IMR-90 (cell line): Measurements from ENCODE around the gene S100A13. TPM values are rescaled to one million over a fixed set of nuclear protein-coding genes. Genes with fewer than 3 reads are reported as not detected.

ENCODE experiments used
- ATAC-seq: fragments of 200-7000 bp; cut with Tn5 transposase; 2 replicates; pipeline ENCODE4 v1.9.1; 2020; ENCODE audit warnings: low read depth, mild to moderate bottlenecking, moderate library complexity
- BruUV-seq: library from RNA; stranded (reverse); fragments of 400-500 nt; replicated peaks from 2 replicates; lab custom pipeline; 2021; lab: Mats Ljungman, UMichigan
- CTCF ChIA-PET: fragments of 300-600 bp; formaldehyde crosslinking; extraction: SDS; loops from one replicate; lab custom pipeline; 2021; ENCODE audit warnings: antibody characterized with exemption; lab: Yijun Ruan, JAX
- POLR2A ChIA-PET: fragments of 300-600 bp; sonication (Branson Sonifier 250); formaldehyde crosslinking; loops from one replicate; lab custom pipeline; 2022; ENCODE audit warnings: antibody characterized with exemption; ENCODE audit not compliant: unreplicated experiment; lab: Charles Lee
- DNase-seq: peaks from one replicate; pipeline ENCODE4 v3.0.0; 2013
- H2AFZ ChIP-seq: replicated peaks from 2 replicates; pipeline ENCODE3; 2013; ENCODE audit warnings: low read length, mild to moderate bottlenecking; ENCODE audit not compliant: poor library complexity
- H2AK5ac ChIP-seq: 2 replicates; pipeline ENCODE4 v1.6.1; 2013; ENCODE audit warnings: low read depth, low read length, inconsistent platforms
- H2AK9ac ChIP-seq: replicated peaks from 2 replicates; pipeline ENCODE3; 2013; ENCODE audit warnings: mild to moderate bottlenecking, low read depth, low read length, moderate library complexity; ENCODE audit not compliant: poor library complexity
- H2BK120ac ChIP-seq: 2 replicates; pipeline ENCODE4 v1.6.1; 2013; ENCODE audit warnings: low read depth, low read length, inconsistent platforms
- H2BK15ac ChIP-seq: 3 replicates; pipeline ENCODE4 v1.6.1; 2013; ENCODE audit warnings: low read depth, low read length, inconsistent platforms
- H2BK20ac ChIP-seq: 2 replicates; pipeline ENCODE4 v1.6.1; 2013; ENCODE audit warnings: low read depth, mild to moderate bottlenecking, inconsistent platforms, low read length, moderate library complexity
- H2BK5ac ChIP-seq: 2 replicates; pipeline ENCODE4 v1.6.1; 2013; ENCODE audit warnings: mild to moderate bottlenecking, low read depth, low read length, inconsistent platforms; ENCODE audit not compliant: poor library complexity, severe bottlenecking
- H3K14ac ChIP-seq: replicated peaks from 2 replicates; pipeline ENCODE4 v1.6.1; 2013; ENCODE audit warnings: low read depth, low read length, inconsistent platforms
- H3K18ac ChIP-seq: 2 replicates; pipeline ENCODE4 v1.6.1; 2013; ENCODE audit warnings: low read depth, low read length, control low read depth
- H3K23ac ChIP-seq: 2 replicates; pipeline ENCODE4 v1.6.1; 2013; ENCODE audit warnings: low read depth, low read length, inconsistent platforms
- H3K27ac ChIP-seq: 2 replicates; pipeline ENCODE4 v1.5.1; 2013; ENCODE audit warnings: mild to moderate bottlenecking, control low read depth, low read length; ENCODE audit not compliant: insufficient read depth
- H3K27me3 ChIP-seq: 2 replicates; pipeline ENCODE4 v1.6.1; 2013; ENCODE audit warnings: low read length; ENCODE audit not compliant: control insufficient read depth, insufficient read depth
- H3K36me3 ChIP-seq: 2 replicates; pipeline ENCODE4 v1.6.1; 2013; ENCODE audit warnings: low read length, mixed read lengths; ENCODE audit not compliant: control insufficient read depth, insufficient read depth
- H3K4ac ChIP-seq: 2 replicates; pipeline ENCODE4 v1.6.1; 2013; ENCODE audit warnings: low read depth, low read length, inconsistent platforms
- H3K4me1 ChIP-seq: 2 replicates; pipeline ENCODE4 v1.6.1; 2013; ENCODE audit warnings: low read length, mixed read lengths; ENCODE audit not compliant: control insufficient read depth, insufficient read depth
- H3K4me2 ChIP-seq: 2 replicates; pipeline ENCODE4 v1.6.1; 2013; ENCODE audit warnings: low read depth, mild to moderate bottlenecking, control low read depth, low read length, moderate library complexity
- H3K4me3 ChIP-seq: 2 replicates; pipeline ENCODE4 v1.5.1; 2013; ENCODE audit warnings: low read depth, mild to moderate bottlenecking, control low read depth, low read length, moderate library complexity; ENCODE audit not compliant: insufficient read depth
- H3K56ac ChIP-seq: 2 replicates; pipeline ENCODE4 v1.6.1; 2013; ENCODE audit warnings: low read length, inconsistent platforms; ENCODE audit not compliant: insufficient read depth; ENCODE audit errors: extremely low read depth
- H3K79me1 ChIP-seq, 2 experiments: 2 replicates each; pipeline ENCODE4 v1.6.1; 2013; ENCODE audit warnings: low read length in 2 of 2, inconsistent platforms in 1 of 2, low read depth in 1 of 2
- H3K9ac ChIP-seq: 2 replicates; pipeline ENCODE4 v1.6.1; 2013; ENCODE audit warnings: low read depth, low read length, control low read depth
- H3K9me1 ChIP-seq: 2 replicates; pipeline ENCODE4 v1.6.1; 2013; ENCODE audit warnings: low read length, inconsistent platforms; ENCODE audit not compliant: insufficient read depth
- H3K9me3 ChIP-seq: 2 replicates; pipeline ENCODE4 v1.6.1; 2013; ENCODE audit warnings: low read length; ENCODE audit not compliant: control insufficient read depth, insufficient read depth
- H4K20me1 ChIP-seq: 2 replicates; pipeline ENCODE4 v1.6.1; 2013; ENCODE audit warnings: low read length, inconsistent platforms; ENCODE audit not compliant: insufficient read depth
- H4K5ac ChIP-seq: 2 replicates; pipeline ENCODE4 v1.6.1; 2013; ENCODE audit warnings: mild to moderate bottlenecking, low read depth, low read length, control low read depth
- H4K8ac ChIP-seq, 2 experiments: 2 replicates each; pipeline ENCODE4 v1.6.1; 2013; ENCODE audit warnings: low read depth in 2 of 2, low read length in 2 of 2, control low read depth in 1 of 2, inconsistent platforms in 1 of 2
- H4K91ac ChIP-seq: 2 replicates; pipeline ENCODE4 v1.6.1; 2013; ENCODE audit warnings: low read depth, low read length, inconsistent platforms; ENCODE audit not compliant: insufficient read depth
- BHLHE40 ChIP-seq: fragments of 150-350 bp; IDR thresholded peaks from 2 replicates; pipeline ENCODE4 v1.6.1; 2016; ENCODE audit warnings: mild to moderate bottlenecking, low read depth, low read length
- CEBPB ChIP-seq: IDR thresholded peaks from 2 replicates; pipeline ENCODE4 v1.6.1; 2012; ENCODE audit warnings: low read depth, low read length, improper control_type of control experiment
- CHD1 ChIP-seq: IDR thresholded peaks from 2 replicates; pipeline ENCODE4 v1.6.1; 2012; ENCODE audit warnings: low read depth, low read length, improper control_type of control experiment
- NFE2L2 ChIP-seq: fragments of 150-350 bp; IDR thresholded peaks from 2 replicates; pipeline ENCODE4 v1.6.1; 2016; ENCODE audit warnings: low read depth, mild to moderate bottlenecking, low read length
- POLR2A ChIP-seq: IDR thresholded peaks from 2 replicates; pipeline ENCODE4 v1.6.1; 2012; ENCODE audit warnings: mild to moderate bottlenecking, low read depth, low read length
- RAD21 ChIP-seq: IDR thresholded peaks from 2 replicates; pipeline ENCODE4 v1.6.1; 2012; ENCODE audit warnings: low read length, improper control_type of control experiment
- RCOR1 ChIP-seq: IDR thresholded peaks from 2 replicates; pipeline ENCODE4 v1.6.1; 2012; ENCODE audit warnings: mild to moderate bottlenecking, low read length, improper control_type of control experiment; ENCODE audit not compliant: insufficient replicate concordance
- RFX5 ChIP-seq: IDR thresholded peaks from 2 replicates; pipeline ENCODE4 v1.8.0; 2012; ENCODE audit warnings: low read depth, mild to moderate bottlenecking, low read length, moderate library complexity
- SMC3 ChIP-seq: fragments of 150-350 bp; IDR thresholded peaks from 2 replicates; pipeline ENCODE4 v1.6.1; 2016; ENCODE audit warnings: low read depth, mild to moderate bottlenecking, antibody characterized with exemption, low read length, moderate library complexity
- WGBS, 2 experiments: methylation state at CpG; one replicate each; pipeline versions ENCODE4 v1.1.5 to v1.1.7; 2013; ENCODE audit warnings: missing lambda C conversion rate in 2 of 2; ENCODE audit not compliant: insufficient read length in 1 of 2; ENCODE audit errors: extremely low coverage in 2 of 2; 5-methylcytosine and 5-hydroxymethylcytosine counted together
- dilution Hi-C: fragments of 300-500 bp; cut with HindIII; formaldehyde crosslinking; loops from one replicate; pipeline ENCODE4 v1.14.3; 2018; ENCODE audit warnings: low sequenced_read_pairs; ENCODE audit not compliant: unreplicated experiment
- in situ Hi-C: fragments of 300-500 bp; cut with MboI; formaldehyde crosslinking; loops from 3 replicates; pipeline ENCODE4 v1.14.3; 2019; ENCODE audit warnings: low sequenced_read_pairs, inconsistent platforms, mixed read lengths
- intact Hi-C: fragments of 100-400 bp; cut with micrococcal nuclease; formaldehyde crosslinking; loops from 2 replicates; pipeline ENCODE4 v1.10.0; 2022
- polyA plus RNA-seq, 3 experiments: library from polyadenylated mRNA; depleted of rRNA; stranded (reverse); fragments of >200 nt; gene quantifications; 2 replicates each; pipeline ENCODE4 v1.2.3, GENCODE V29; 2012; ENCODE audit warnings: low replicate concordance in 1 of 3
- total RNA-seq: library from RNA; depleted of rRNA; stranded (reverse); fragments of >200 nt; gene quantifications from 2 replicates; pipeline ENCODE4 v1.2.3, GENCODE V29; 2012
- TF ChIP-seq, protein P1 (sequence below): fragments of 150-350 bp; IDR thresholded peaks from 2 replicates; pipeline ENCODE4 v1.6.1; 2017; ENCODE audit warnings: mild to moderate bottlenecking, antibody characterized with exemption, low read length, low read depth
- TF ChIP-seq, protein P2 (sequence below): fragments of 150-350 bp; IDR thresholded peaks from 2 replicates; pipeline ENCODE4 v1.6.1; 2016; ENCODE audit warnings: low read depth, mild to moderate bottlenecking, low read length, moderate library complexity, borderline replicate concordance

The S100A13 gene
- total and polyA plus RNA-seq, 2 of the 4 experiments (the other 2 are of a cell fraction): 122 to 468 TPM

DNA sequence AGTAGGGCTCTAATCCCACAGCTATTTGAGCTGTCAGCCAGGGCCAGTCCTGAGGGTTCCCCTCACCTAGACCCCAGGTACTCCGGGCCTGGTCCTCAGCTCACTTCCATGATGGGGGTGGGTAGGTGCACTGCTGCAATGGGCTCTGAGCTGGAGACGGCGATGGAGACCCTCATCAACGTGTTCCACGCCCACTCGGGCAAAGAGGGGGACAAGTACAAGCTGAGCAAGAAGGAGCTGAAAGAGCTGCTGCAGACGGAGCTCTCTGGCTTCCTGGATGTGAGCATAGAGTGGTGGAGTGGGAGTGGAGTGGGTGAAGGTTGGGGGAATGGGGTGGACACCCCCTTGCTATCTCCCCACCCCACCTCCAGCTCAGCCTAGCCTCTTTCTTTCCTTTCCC lies 3.1 kb upstream of the S100A13 start:
- 0 out of 2 replicates have a peak, but pooled peaks cover 2% of the 10 kb centered on the region for H3K36me3 ChIP-seq
- peak overlapping the region; percentile 23 for H2AFZ ChIP-seq
- intact Hi-C loops: no loop called here
- peaks cover 21% of the 10 kb centered on the region for H3K9me1 ChIP-seq
- no peak overlapping the region for H3K4me2 ChIP-seq
- ChIA-PET CTCF (interaction anchor here (1.2 kb wide), 1 partner anchor 58 kb away, joined by 3 read pairs; no protein-coding TSS in a partner anchor), POLR2A (no interaction called here)
- ATAC-seq (no peak), DNase-seq (no peak)
- no peak overlapping the region for H3K4me3 ChIP-seq
- peaks cover 16% of the 10 kb centered on the region for H3K4me1 ChIP-seq
- no peak overlapping the region for H2BK120ac ChIP-seq
- H4K20me1 ChIP-seq: peaks cover 13% of the 10 kb centered on the region; the same call in 1 of the 2 replicates
- no peak overlapping the region; the same call in 1 of the 2 replicates for H4K91ac ChIP-seq
- no peak overlapping the region for H4K8ac ChIP-seq
- H2BK15ac ChIP-seq: no peak overlapping the region
- no peak overlapping the region for H3K56ac ChIP-seq
- BruUV-seq: no TSS peak
- WGBS, 2 experiments: no CpG with 5 or more reads among the region's 7 CpGs
- no peak overlapping the region for H3K27ac ChIP-seq
- H3K9me3 ChIP-seq: no peaks in the 10 kb centered on the region
- H3K27me3 ChIP-seq: no peaks in the 10 kb centered on the region
- peak overlapping the region; percentile 79 for H2AK9ac ChIP-seq
- no peak overlapping the region for H3K18ac ChIP-seq
- no peak overlapping the region for H3K14ac ChIP-seq
- H2BK20ac ChIP-seq: no peak overlapping the region
- peaks cover 15 to 26% of the 10 kb centered on the region in 2 experiments for H3K79me1 ChIP-seq
- dilution Hi-C loops: no loop called here
- in situ Hi-C loops: no loop called here
- H4K5ac ChIP-seq: no peak overlapping the region
- no peak overlapping the region for H2BK5ac ChIP-seq
- no peak overlapping the region for H3K23ac ChIP-seq
- H2AK5ac ChIP-seq: no peak overlapping the region
- peak overlapping the region; percentile 28; the same call in 1 of the 2 replicates for H3K4ac ChIP-seq
- TF ChIP-seq NFE2L2: no peak
- no peak for TF ChIP-seq RFX5
- TF ChIP-seq, protein P1, sequence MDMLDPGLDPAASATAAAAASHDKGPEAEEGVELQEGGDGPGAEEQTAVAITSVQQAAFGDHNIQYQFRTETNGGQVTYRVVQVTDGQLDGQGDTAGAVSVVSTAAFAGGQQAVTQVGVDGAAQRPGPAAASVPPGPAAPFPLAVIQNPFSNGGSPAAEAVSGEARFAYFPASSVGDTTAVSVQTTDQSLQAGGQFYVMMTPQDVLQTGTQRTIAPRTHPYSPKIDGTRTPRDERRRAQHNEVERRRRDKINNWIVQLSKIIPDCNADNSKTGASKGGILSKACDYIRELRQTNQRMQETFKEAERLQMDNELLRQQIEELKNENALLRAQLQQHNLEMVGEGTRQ: no peak
- TF ChIP-seq SMC3: no peak
- no peak for TF ChIP-seq CHD1
- no peak for TF ChIP-seq BHLHE40
- no peak for TF ChIP-seq RAD21
- TF ChIP-seq CEBPB: no peak
- TF ChIP-seq, protein P2, sequence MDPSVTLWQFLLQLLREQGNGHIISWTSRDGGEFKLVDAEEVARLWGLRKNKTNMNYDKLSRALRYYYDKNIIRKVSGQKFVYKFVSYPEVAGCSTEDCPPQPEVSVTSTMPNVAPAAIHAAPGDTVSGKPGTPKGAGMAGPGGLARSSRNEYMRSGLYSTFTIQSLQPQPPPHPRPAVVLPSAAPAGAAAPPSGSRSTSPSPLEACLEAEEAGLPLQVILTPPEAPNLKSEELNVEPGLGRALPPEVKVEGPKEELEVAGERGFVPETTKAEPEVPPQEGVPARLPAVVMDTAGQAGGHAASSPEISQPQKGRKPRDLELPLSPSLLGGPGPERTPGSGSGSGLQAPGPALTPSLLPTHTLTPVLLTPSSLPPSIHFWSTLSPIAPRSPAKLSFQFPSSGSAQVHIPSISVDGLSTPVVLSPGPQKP: no peak
- no peak for TF ChIP-seq POLR2A
- TF ChIP-seq RCOR1: no peak
- H3K9ac ChIP-seq: no peak overlapping the region
